ENCODE data around the gene VWA2. TPM values are rescaled to one million over a fixed set of nuclear protein-coding genes. Genes with fewer than 3 reads are reported as not detected.

Gene VWA2
- total RNA-seq, 1 donor from 2014 or later: not detected

DNA sequence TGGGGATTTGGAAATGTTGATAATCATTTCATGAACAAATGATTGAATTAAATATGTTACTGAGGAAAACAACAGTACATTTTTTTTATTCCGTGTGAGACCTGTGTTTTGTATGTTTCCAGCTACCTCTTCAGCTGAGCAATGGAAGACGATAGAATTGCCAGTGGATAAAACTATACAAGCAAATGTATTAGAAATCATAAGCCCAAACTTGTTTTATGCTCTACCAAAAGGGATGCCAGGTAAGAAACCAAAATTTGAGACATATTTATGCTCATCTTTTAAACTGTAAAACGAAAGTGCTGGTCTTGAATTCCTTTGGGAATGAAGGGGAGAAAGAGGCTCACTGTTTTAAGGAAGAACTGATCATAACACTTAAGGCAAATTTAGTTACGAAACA, 17.8 kb upstream of the VWA2 start:
- H3K27ac ChIP-seq: no peak overlapping the region
- DNase-seq (ENCODE audit: low spot score in 2 of 2): no peak
- TF ChIP-seq, protein P1, sequence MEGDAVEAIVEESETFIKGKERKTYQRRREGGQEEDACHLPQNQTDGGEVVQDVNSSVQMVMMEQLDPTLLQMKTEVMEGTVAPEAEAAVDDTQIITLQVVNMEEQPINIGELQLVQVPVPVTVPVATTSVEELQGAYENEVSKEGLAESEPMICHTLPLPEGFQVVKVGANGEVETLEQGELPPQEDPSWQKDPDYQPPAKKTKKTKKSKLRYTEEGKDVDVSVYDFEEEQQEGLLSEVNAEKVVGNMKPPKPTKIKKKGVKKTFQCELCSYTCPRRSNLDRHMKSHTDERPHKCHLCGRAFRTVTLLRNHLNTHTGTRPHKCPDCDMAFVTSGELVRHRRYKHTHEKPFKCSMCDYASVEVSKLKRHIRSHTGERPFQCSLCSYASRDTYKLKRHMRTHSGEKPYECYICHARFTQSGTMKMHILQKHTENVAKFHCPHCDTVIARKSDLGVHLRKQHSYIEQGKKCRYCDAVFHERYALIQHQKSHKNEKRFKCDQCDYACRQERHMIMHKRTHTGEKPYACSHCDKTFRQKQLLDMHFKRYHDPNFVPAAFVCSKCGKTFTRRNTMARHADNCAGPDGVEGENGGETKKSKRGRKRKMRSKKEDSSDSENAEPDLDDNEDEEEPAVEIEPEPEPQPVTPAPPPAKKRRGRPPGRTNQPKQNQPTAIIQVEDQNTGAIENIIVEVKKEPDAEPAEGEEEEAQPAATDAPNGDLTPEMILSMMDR (IDR thresholded peaks at IDR 0.05): no peak
- H3K4me3 ChIP-seq: no peak overlapping the region
- no peaks in the 10 kb centered on the region for H3K27me3 ChIP-seq
- no peaks in the 10 kb centered on the region for H3K4me1 ChIP-seq
- no peaks in the 10 kb centered on the region for H3K9me3 ChIP-seq
- H3K36me3 ChIP-seq: no peaks in the 10 kb centered on the region
- intact Hi-C loops (cut with DNase I): no loop called here

DNA sequence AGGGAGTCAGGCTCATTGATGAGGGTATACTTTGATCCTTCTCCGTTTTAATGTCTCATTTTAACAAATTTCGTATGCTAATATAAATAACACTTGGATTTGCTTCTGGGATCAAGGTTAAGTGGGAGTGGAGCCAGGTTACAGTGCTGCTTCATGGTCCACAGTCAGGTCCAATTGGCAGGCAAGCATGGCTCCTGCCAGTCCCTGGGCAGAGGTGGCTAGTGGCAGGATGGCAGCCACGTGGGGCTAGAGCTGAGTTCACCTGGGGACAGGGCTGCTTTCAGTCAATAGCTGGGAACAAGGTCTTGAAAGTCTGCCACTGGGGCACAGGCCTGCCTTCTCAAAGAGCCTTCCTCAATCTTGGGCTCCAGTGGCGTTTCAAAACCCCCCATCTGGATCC, 16.0 kb upstream of the VWA2 start:
- Histone ChIP-seq H3K27me3 (no peaks in the 10 kb centered on the region), H3K4me1 (no peaks in the 10 kb centered on the region), H3K4me3 (no peak overlapping the region), H3K27ac (no peak overlapping the region), H3K9me3 (no peaks in the 10 kb centered on the region), H3K36me3 (no peaks in the 10 kb centered on the region)
- intact Hi-C loops (cut with DNase I): no loop called here
- DNase-seq (ENCODE audit: low spot score in 2 of 2): no peak
- TF ChIP-seq, protein P1 (IDR thresholded peaks at IDR 0.05): no peak

GRCh38 chr10:114228156-114228555, 10.9 kb upstream of the VWA2 start:
- intact Hi-C loops (cut with DNase I): no loop called here
- Histone ChIP-seq H3K4me1 (no peaks in the 10 kb centered on the region), H3K27me3 (no peaks in the 10 kb centered on the region), H3K9me3 (no peaks in the 10 kb centered on the region), H3K36me3 (no peaks in the 10 kb centered on the region), H3K4me3 (no peak overlapping the region), H3K27ac (no peak overlapping the region)
- DNase-seq (ENCODE audit: low spot score in 2 of 2): no peak
- TF ChIP-seq, protein P1 (IDR thresholded peaks at IDR 0.05): no peak

GRCh38 chr10:114232561-114233176, 6.4 kb upstream of the VWA2 start:
- Histone ChIP-seq H3K4me3 (no peak overlapping the region), H3K36me3 (no peaks in the 10 kb centered on the region)

GRCh38 chr10:114233482-114233881, 5.6 kb upstream of the VWA2 start:
- Histone ChIP-seq H3K4me1 (no peaks in the 10 kb centered on the region), H3K4me3 (no peak overlapping the region), H3K36me3 (no peaks in the 10 kb centered on the region), H3K27me3 (no peaks in the 10 kb centered on the region), H3K27ac (no peak overlapping the region), H3K9me3 (no peaks in the 10 kb centered on the region)
- TF ChIP-seq, protein P1 (IDR thresholded peaks at IDR 0.05): no peak
- intact Hi-C loops (cut with DNase I): no loop called here
- DNase-seq (ENCODE audit: low spot score in 2 of 2): no peak

More at GRCh38 chr10:114232561-114233176, 6.4 kb upstream of the VWA2 start:
- Histone ChIP-seq H3K27me3 (no peaks in the 10 kb centered on the region), H3K9me3 (no peaks in the 10 kb centered on the region), H3K27ac (no peak overlapping the region), H3K4me1 (no peaks in the 10 kb centered on the region)
- intact Hi-C loops (cut with DNase I): no loop called here
- TF ChIP-seq, protein P1 (IDR thresholded peaks at IDR 0.05): no peak
- DNase-seq (ENCODE audit: low spot score in 2 of 2): no peak

- intact Hi-C loops (cut with DNase I): no loop called here
- no peak overlapping the region for H3K27ac ChIP-seq
- no peak overlapping the region for H3K4me3 ChIP-seq
- DNase-seq (ENCODE audit: low spot score in 2 of 2): no peak
- TF ChIP-seq, protein P1 (IDR thresholded peaks at IDR 0.05): no peak
- H3K27me3 ChIP-seq: peaks cover 1% of the 10 kb centered on the region
- no peaks in the 10 kb centered on the region for H3K36me3 ChIP-seq
- peaks cover under 1% of the 10 kb centered on the region in 2 donors for H3K4me1 ChIP-seq
- no peaks in the 10 kb centered on the region for H3K9me3 ChIP-seq
These were observed 4.9 kb upstream of the VWA2 start for GRCh38 chr10:114234132-114234531.
